HG02981 (cell line): ENCODE data around the gene PDGFD.
A peak's percentile ranks its signal among the peaks of the same experiment; 100 is the strongest.

ENCODE experiments used
- ATAC-seq: cut with Tn5 transposase; IDR thresholded peaks from one replicate; pipeline ENCODE4 v1.9.1; 2021; ENCODE audit warnings: mild to moderate bottlenecking, moderate library complexity; ENCODE audit not compliant: unreplicated experiment

The PDGFD gene

DNA sequence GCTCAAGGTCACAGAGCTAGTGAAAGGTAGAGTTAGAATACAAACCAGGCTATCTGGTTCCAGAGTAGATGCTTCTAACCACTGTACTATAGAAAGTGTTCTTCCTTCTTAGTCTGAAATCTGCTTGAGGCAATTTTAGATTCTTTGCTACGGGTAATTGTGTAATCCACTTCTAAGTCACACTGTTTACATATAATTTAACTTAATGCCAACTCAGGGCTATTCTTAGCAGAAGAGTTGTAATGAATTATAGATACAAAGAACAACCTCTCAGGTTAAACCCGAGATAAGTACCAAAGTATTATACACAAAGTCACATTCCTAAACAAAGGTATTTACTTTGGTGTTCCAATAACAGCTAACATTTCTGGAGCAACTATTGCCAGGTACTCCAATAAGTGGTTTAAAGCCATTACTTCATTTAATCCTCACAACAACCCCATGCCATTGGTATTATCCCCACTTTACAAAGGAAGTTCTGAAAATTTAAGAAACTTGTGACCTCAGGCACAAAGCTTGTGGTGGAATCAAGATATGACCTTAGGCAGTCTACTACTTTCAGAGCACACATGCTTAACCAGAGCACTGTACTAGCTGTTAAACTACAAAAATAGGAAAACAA lies 158.6 kb downstream of the PDGFD start:
- ATAC-seq: no peak

DNA sequence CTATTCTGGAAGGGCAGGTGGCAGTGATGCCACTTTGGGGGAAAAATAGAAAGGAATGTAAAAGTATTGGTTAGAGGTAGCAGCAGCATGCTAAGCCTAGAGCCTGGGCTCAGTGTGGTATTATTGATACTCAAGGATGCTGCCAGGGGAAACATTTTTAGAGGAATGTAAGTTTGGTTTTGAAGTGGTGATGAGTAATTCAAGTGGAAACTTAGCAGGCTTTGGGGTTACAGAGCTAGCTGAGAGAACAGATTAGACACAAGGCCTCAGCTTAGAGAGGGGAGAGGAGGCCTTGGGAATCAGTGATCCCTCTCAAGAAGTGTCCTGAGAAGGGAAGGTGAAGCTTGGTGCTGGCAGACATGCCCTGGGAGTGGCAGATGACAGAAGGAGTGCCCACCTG lies 160.5 kb downstream of the PDGFD start:
- no peak for ATAC-seq

DNA sequence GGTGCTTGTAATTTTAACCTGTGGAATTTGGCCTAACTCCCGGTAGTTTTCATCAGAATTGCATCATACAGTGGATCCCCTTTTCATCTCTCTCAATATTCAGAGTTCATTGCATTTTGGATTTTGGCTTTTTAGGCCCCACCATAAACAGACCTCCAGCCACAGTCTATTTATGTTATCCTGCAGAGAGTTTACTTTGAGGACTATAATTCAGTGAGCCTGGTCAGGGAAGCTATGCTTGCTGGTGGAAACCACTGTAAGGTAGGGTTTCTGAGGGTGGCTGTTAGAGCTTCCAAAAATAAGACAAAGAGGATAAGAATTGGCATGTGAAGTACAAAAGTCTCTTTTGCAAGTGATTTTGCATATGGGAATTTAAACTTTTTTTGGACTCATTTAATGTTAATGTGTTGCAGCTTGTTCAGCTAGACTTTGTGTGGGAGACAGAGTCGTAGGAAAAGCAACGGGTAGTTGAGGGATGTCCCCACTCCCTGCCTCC lies 162.3 kb downstream of the PDGFD start:
- ATAC-seq: no peak

DNA sequence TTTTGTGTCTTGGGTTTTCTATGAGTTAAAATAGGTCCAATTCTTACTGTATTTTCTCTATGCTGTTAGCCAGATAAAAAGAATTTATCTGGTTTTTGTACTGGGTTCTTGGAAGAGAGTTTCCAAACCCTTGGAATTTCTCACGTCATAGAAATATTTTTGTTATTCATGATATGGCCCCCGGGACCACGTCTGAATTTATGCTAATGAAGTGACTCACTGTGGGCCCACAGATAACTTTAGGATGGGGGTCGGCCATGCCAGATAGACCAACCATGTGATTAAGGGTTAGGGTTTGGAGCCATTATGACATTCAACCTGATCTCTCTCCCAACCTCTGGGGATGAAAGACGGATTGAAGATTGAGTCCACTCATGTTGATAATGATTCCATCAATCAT lies 163.1 kb downstream of the PDGFD start:
- ATAC-seq: no peak

DNA sequence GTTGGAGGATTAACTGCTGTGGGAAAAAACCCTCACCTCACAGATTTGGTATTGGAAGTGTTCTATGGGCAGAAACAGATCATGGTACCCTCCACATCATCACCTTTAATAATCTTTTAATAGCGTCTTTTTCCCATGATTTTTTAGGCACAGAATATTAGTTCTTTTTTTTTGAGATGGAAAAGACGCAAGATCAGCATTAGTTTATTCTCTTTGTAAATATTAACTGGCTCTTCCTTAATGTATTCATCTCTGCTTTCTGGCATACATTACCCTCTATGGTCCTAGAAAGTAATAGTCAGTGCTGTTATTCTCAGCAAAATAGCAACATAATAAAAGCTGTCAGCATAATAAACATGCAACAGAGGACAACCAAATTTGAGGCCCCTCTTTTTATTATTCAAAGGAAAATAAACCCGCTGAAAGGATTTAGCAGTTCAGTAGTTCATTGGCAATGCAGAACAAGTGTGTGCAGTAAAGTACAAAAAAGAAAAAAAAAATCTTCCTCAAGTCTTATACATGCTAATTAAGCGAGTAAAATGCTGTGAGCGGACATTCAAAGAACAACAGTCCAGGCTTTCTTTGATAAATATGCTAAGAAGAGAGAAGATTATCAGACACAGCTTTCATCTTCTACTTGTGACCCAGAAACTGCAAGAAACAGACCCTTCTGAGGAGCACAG lies 165.0 kb downstream of the PDGFD start:
- no peak for ATAC-seq

DNA sequence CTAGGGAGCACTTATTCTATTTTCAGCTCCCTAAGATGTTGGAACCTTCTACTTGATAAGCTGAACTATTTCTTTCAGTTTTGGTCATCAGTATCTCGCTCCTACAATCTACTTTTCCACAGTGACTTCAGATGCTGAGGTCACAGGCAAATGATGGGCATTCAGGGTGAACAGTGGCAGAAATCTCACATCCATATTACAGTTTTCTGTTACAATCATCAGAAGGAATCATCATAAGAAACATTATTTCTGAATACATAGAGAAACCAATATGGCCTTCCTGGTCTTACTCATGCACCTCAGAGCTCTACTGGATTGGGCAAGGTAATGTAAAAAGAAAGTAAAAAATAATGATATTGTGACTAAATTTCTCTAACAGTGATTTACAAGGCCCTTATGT lies 166.9 kb downstream of the PDGFD start:
- ATAC-seq: peak; percentile 77

DNA sequence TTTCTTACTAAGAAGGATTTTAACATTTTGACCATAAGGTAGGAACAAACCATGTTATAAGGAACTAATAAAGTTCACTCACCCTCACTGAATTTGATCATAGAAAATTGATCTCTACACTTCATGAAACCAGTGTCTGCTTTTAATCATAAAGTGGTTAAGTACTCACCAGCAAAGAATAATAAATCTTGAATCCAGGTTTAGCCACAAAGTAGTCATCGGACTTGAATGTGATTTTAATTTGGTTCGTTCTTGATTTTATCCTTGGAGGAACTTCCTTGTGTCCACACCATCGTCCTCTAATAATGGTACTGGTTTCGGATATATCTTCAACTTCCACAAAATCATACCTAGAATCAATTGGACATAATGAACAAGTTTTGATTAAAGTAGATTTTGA lies 168.1 kb downstream of the PDGFD start:
- ATAC-seq: no peak

DNA sequence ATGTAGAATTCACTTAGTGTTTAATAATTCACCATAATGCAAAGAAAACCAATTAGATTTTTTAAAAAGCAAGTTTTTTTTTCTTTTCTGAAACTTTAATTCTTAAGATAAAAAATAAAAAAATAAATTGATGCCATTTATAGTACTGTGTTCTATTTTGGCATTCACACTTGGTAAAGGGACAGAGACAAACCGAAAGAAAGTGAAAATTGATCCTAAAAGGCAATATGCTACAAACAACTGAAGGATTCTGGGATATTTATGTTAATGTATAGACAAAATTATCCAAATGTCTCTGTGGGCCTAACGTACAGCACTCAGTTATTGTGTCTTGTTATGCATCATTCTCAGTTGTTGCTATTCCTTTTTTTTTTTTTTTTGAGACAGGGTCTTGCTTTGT lies 169.4 kb downstream of the PDGFD start:
- no peak for ATAC-seq

DNA sequence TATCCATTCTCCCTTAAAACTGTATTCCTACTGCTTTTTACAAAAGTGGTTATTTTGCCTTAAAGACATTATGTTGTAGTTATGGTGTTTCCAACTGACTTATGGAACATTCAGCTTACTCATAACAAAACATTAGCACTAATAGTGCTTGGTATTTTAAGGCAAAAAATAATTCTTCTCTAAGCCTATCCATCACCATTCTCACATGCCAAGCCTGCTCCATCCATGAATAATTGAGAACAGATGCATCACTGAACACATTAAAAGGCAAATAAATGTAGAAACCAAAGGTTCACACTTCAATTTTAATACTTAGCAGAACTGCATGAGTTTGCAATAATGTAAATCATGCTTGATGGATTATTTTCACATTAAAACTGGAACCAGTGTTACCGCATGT lies 169.9 kb downstream of the PDGFD start:
- no peak for ATAC-seq

DNA sequence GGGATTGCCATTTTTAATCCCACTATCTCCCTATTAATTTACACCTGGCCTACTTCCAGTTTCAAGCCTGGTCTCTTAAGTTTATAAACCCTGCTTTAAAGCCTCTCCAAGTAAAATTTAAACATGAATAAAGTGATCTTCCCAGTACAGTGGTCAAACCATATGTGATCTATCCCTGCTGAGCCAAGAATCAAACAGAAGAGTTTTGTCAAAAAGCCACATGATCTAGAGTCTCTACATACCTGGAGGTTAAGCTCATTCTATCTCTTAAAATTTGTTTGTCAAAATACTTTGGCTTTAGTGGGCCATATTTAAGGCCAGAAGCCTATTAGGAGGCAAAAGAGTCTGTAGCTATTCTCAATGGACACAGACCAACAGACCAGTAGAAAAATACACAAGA lies 170.4 kb downstream of the PDGFD start:
- no peak for ATAC-seq

DNA sequence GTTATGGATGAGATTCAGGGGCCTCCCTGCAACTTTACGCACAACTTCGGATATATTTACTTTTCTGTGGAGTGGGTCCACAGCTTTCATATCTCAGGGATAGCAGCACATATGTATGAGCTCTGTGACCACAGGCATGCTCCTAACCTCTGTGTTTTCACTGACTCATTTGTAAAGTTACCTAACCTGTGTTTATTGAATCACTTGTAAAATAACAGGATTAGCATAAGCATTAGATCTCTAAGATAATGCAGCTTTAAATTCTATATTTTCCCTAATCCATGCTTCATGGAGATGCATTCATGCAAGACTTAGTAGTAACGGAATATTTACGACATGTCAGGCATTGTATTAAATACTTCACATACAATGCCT lies 175.4 kb downstream of the PDGFD start:
- no peak for ATAC-seq

DNA sequence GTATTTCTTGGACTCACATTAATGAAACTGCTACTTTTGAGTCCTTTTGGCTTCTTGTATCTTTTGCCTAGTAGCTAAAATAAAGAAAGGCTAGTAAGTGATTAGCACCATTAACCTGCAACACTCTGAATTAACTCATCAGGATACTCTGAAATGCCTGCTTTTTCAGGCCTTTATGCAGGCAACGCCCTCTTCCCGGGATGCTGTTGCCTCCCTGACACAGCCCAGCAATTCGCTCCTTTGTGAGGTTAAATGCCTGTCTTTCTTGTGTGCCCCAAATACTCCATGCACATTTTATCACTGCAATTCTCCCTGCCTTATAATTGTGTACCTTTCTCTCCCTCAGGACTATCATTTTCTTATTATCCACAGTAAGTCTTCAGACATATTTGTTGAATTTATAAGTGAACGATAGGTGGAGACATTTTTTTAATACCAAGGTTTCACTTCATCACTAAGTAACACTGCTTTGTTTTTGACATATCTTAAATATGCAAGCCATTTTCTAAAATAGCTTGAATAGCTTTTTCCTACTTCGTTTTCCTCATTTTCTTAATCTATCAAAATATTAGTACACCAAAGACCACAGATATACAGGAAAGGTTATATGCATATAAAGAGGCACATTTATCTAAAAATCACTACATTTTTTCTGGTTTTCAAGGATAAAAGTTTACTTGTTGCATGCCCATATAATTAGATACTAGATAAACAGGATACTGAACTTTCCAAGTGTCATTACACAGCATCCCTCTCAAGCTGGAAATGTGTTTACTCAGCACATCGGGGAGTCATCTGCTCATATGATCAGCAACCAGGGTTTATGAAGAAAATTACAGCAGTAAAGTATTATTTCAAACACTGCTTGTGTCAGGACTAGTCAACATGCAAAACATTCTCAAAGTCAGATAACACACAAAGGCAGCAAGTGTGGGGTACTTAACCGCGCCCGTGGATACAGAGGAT lies 176.0 kb downstream of the PDGFD start:
- no peak for ATAC-seq

DNA sequence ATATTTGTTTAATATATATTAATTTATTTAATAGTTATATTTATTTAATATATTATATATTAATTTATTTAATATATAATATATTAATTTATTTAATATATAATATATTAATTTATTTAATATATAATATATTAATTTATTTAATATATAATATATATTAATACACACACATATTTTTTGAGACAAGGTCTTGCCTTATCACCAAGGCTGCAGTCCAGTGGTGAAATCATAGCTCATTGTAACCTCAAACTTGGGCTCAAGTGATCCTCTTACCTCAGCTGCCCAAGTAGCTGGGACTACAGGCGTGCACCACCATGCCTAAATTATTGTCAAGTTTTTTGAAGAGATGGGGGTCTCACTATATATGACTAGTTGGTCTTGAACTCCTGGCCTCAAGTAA lies 178.9 kb downstream of the PDGFD start:
- no peak for ATAC-seq

DNA sequence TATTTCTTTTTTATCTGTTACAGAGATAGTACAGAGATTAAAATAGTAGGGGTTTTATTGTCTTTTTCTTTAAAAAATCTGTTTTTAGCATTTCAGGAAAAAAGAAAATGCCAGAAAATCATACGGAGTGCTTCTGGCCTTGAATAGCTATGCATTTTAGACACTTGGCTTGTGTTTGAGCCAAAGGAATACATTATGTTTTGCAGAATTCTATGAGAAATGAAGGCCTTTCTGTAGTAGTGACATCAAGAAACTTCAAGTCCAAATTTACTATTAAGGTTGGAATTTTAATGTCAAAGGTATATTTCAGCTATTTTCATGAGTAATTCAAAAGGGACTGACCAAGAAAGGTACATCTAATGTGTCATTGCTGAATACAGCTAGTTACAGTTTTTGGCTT lies 183.8 kb downstream of the PDGFD start:
- ATAC-seq: no peak

DNA sequence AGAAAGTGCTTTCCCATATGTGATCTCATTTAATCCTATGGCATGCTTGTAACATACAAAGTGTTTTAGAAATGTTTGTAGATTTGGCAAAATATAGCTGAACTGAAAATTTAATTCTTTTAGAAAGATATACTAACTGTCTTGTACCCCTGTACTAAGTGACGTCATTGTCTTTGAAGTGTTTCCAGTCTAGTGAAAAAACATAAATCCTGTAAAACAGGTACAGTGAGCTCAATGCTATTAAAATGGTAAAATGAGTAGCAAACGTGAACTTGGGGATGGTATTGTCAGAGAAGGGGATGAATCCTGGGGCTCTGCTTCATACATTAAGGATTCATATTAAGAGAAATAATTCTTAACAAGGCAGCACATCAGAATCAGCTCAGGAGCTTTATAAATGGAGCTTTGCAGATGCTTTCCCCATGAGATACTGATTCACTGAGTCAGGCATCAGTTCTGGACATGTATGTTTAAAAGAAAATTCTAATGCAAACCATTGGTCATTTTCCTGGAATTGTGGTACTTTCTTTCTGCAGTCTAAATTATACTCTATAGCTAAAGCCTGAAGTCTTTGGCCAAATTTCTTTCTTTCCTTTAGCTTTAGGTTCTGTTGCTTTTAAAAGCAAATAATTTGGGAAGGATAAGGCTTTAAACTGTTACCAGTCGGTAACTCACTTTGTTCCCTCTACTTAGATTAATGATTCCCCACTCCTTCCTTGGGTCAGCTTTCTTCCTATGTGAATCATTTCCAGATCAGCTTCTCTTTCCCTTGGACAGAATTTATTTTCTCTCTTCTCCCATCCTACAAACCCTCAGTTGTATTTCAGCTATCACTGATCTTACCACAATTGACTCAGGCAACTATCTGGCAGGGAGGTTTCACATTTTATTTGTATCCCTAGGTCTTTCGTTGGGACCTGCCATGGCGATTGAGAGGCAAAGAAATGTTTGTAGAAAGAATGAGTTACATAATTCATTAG lies 185.0 kb downstream of the PDGFD start:
- ATAC-seq: no peak

DNA sequence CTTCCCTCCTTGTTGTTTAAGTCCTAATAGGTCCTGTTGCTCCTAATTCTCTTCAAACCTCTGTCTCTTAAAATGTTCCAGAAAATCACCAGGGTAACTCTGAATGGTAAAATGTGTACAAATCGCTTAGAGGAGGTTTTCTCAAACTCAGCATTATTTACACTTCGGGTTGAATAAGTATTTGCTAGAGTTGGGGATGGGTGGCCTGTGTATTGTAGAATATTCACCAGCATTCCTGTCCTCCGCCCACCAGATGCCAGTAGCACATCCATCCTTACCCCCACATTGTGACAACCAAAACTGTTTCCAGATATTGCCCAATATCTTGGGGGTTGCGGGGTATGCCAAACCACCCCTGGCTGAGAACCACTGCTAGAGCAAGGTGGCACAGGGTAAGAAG lies 191.9 kb downstream of the PDGFD start:
- ATAC-seq: no peak

DNA sequence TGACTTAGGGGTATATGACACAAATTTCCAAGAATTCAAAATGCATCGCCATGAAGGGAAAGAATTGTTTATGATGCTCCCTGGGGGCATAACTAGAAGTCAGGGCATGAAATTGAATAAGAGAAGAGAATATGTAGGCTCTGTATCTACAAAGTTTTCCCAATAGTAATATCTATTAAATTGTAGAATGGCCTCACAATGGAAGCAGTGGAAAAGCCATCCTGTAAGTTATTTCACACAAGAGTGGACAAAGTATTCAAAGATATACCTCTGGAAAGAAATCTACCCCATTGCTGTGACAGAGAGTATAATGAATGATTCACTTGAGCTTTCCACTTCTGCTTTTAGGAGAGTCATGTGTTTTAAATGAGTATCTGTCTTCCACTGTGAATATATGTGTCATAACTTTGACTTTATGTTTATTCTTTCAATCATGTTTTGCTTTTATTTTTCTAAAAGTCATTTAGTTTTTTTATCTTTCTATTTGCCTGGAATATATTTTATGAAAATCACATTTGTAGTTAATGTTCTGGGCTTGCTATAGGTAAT lies 193.2 kb downstream of the PDGFD start:
- peak; percentile 99 for ATAC-seq

DNA sequence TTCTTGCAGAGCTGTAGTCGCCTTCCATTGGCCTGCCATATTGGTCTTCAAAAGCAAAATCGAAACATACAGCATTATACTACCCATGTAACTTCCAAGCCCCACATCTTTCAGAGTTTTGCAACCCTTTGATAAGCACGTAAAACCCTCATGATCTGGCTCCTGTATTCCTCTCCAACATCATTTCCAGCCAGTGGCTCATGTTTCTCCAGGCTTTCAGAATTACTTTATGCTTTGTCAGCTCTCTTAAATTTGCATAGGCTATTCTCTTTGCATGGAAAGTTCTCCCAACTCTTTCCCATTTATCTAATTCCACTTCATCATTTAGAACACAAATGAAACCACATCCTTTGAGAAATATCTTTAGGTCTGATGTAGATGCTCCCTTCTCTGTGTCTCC lies 195.3 kb downstream of the PDGFD start:
- ATAC-seq: no peak

DNA sequence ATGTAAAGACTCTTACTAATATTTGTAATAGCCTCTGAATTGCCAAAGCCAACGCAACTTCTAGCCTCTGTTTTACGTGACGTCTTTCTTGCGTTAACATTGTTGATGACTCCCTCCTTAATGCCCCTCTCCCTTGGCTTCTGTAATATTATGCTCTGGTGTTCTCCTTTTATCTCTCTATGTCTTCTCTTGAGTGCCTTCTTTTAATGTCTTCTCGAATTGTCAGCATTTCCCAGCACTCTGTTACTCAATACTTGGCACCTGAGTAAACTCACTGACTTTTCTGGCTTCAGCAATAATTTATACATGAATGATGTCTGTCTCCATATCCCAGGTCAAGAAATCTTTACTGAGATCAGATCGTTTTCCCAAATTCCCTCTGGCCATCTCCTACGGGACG lies 196.0 kb downstream of the PDGFD start:
- no peak for ATAC-seq

DNA sequence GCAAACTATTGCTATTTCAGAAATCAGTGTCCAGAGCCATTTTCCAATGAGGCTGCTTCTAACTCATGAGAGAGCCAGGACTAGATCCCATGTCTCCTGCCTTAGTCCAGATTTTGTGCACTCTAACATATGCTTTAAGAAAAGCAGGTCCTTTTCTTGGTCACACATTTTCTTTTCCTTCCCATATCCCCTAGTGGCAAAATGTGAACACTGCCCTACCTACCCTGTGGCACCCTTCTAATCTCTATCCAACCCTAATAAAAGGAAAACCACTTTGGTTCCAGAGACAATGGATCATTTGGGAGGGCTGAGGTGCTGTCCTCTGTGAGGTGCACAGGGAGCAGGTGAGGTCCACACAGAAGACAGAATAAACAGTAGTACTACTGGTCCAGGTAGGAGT lies 199.6 kb downstream of the PDGFD start:
- ATAC-seq: no peak
